ENCODE results near the gene TGIF2. TPM values are rescaled to one million over a fixed set of nuclear protein-coding genes. Genes with fewer than 3 reads are reported as not detected.

The TGIF2 gene
- total and polyA plus RNA-seq, 2 of the 4 experiments (the other 2 are of a cell fraction): 9.7 to 12.7 TPM

DNA sequence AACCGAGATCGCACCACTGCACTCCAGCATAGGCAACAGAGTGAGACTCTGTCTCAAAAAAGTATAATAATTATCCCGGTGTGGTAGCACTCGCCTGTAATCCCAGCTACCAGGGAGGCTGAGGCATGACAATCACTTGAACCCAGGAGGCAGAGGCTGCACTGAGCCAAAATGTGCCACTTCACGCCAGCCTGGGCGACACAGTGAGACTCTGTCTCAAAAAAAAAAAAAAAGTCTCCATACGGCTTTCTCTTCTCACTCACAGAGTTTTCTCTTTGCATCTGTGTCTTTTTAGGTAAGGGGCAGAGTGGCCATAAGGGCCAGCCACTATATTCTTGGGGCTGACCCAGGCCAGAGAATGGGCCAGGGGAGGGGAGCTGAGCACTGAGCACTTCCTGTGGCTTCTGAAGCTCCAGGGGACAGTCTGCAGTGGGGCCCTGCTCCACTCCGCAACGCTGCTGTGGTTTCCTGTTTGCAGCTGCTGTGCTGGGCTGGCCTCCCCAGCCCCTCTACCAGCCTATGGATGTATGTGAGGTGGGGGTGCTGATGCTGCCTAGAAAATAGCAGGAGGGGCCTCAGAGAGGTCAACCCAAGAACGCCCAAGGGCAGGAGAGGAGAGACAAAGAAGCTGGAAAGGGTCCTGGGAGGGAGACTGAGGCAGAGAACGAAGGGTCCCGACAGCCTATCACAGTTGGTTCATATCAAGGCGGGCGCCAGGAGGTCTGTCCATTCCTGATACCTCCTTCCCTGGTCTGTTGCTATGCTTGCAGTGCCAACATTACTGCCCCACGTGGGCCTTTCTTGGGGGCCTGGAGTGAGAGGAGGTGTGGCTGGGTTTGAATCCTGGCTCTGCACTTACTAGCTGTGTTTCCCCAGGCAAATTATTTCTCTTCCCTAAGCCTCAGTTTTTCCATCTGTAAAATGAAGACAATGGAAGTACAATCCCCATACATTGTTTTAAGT is 56.6 kb downstream of the TGIF2 start:
- no peaks in the 10 kb centered on the region for H3K9me1 ChIP-seq (ENCODE audit: insufficient read depth, low read length)
- no peak overlapping the region for H3K18ac ChIP-seq (ENCODE audit: low read depth, low read length)
- H3K4ac ChIP-seq (ENCODE audit: low read depth, low read length): no peak overlapping the region
- H2BK15ac ChIP-seq (ENCODE audit: low read depth, low read length): no peak overlapping the region
- H3K4me1 ChIP-seq (ENCODE audit: control insufficient read depth, insufficient read depth, low read length): no peaks in the 10 kb centered on the region
- H4K91ac ChIP-seq (ENCODE audit: insufficient read depth, low read depth, low read length): no peak overlapping the region
- no peak overlapping the region for H2AFZ ChIP-seq (replicated peaks; ENCODE audit: low read length, poor library complexity)
- no peak overlapping the region for H3K9ac ChIP-seq (ENCODE audit: low read depth, low read length)
- no peak overlapping the region for H3K14ac ChIP-seq (replicated peaks; ENCODE audit: low read depth, low read length)
- no peak overlapping the region for H2BK120ac ChIP-seq (ENCODE audit: low read depth, low read length)
- ATAC-seq (ENCODE audit: low read depth): peak; percentile 11; the same call in 1 of the 2 replicates
- H3K9me3 ChIP-seq (ENCODE audit: control insufficient read depth, insufficient read depth, low read length): no peaks in the 10 kb centered on the region
- dilution Hi-C loops (cut with HindIII; ENCODE audit: low sequenced_read_pairs, unreplicated experiment) (no loop called here), in situ Hi-C loops (cut with MboI; ENCODE audit: low sequenced_read_pairs) (no loop called here), intact Hi-C loops (cut with micrococcal nuclease) (no loop called here)
- no peak overlapping the region for H4K8ac ChIP-seq (ENCODE audit: low read depth in 2 of 2, low read length in 2 of 2)
- no peak overlapping the region for H2BK5ac ChIP-seq (ENCODE audit: low read depth, low read length, poor library complexity, severe bottlenecking)
- 70% methylated on average over 4 of the region's 15 CpGs; no CpG with 5 or more reads in 1 of the 2 experiments for WGBS, 2 experiments (ENCODE audit: extremely low coverage in 2 of 2, insufficient read length in 1 of 2)
- H3K4me3 ChIP-seq (ENCODE audit: insufficient read depth, low read depth, low read length): no peak overlapping the region
- BruUV-seq (replicated peaks): no TSS peak
- H3K36me3 ChIP-seq (ENCODE audit: control insufficient read depth, insufficient read depth, low read length): no peaks in the 10 kb centered on the region
- H3K23ac ChIP-seq (ENCODE audit: low read depth, low read length): no peak overlapping the region
- no peak overlapping the region for H2AK5ac ChIP-seq (ENCODE audit: low read depth, low read length)
- no peaks in the 10 kb centered on the region for H4K20me1 ChIP-seq (ENCODE audit: insufficient read depth, low read length)
- no peak overlapping the region for H3K27ac ChIP-seq (ENCODE audit: insufficient read depth, low read length)
- no peak overlapping the region for H4K5ac ChIP-seq (ENCODE audit: low read depth, low read length)
- no peaks in the 10 kb centered on the region for H3K27me3 ChIP-seq (ENCODE audit: control insufficient read depth, insufficient read depth, low read length)
- ChIA-PET POLR2A (ENCODE audit: unreplicated experiment) (no interaction called here), CTCF (no interaction called here)
- no peak for TF ChIP-seq BHLHE40 (IDR thresholded peaks at IDR 0.05; ENCODE audit: low read depth, low read length)
- TF ChIP-seq RCOR1 (IDR thresholded peaks at IDR 0.05; ENCODE audit: insufficient replicate concordance, low read length): no peak
- no peak for TF ChIP-seq NFE2L2 (IDR thresholded peaks at IDR 0.05; ENCODE audit: low read depth, low read length)
- TF ChIP-seq, protein P1, sequence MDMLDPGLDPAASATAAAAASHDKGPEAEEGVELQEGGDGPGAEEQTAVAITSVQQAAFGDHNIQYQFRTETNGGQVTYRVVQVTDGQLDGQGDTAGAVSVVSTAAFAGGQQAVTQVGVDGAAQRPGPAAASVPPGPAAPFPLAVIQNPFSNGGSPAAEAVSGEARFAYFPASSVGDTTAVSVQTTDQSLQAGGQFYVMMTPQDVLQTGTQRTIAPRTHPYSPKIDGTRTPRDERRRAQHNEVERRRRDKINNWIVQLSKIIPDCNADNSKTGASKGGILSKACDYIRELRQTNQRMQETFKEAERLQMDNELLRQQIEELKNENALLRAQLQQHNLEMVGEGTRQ (IDR thresholded peaks at IDR 0.05; ENCODE audit: low read depth, low read length): no peak
- no peak for TF ChIP-seq MAFK (IDR thresholded peaks at IDR 0.05; ENCODE audit: low read depth, low read length)
- no peak for TF ChIP-seq SMC3 (IDR thresholded peaks at IDR 0.05; ENCODE audit: low read depth, low read length)
- no peak for TF ChIP-seq POLR2A (IDR thresholded peaks at IDR 0.05; ENCODE audit: low read depth, low read length)
- TF ChIP-seq, protein P2, sequence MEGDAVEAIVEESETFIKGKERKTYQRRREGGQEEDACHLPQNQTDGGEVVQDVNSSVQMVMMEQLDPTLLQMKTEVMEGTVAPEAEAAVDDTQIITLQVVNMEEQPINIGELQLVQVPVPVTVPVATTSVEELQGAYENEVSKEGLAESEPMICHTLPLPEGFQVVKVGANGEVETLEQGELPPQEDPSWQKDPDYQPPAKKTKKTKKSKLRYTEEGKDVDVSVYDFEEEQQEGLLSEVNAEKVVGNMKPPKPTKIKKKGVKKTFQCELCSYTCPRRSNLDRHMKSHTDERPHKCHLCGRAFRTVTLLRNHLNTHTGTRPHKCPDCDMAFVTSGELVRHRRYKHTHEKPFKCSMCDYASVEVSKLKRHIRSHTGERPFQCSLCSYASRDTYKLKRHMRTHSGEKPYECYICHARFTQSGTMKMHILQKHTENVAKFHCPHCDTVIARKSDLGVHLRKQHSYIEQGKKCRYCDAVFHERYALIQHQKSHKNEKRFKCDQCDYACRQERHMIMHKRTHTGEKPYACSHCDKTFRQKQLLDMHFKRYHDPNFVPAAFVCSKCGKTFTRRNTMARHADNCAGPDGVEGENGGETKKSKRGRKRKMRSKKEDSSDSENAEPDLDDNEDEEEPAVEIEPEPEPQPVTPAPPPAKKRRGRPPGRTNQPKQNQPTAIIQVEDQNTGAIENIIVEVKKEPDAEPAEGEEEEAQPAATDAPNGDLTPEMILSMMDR (conservative IDR thresholded peaks at IDR 0.05; ENCODE audit: low read depth, low read length): no peak
- no peak for TF ChIP-seq CHD1 (IDR thresholded peaks at IDR 0.05; ENCODE audit: low read depth, low read length)
- TF ChIP-seq FOS (IDR thresholded peaks at IDR 0.05; ENCODE audit: low read depth, low read length): no peak
- TF ChIP-seq MAZ (IDR thresholded peaks at IDR 0.05; ENCODE audit: borderline replicate concordance, low read depth, low read length): no peak
- no peak overlapping the region for H3K56ac ChIP-seq (ENCODE audit: extremely low read depth, insufficient read depth, low read length)
- H3K4me2 ChIP-seq (ENCODE audit: low read depth, low read length): no peak overlapping the region
- H3K79me1 ChIP-seq (ENCODE audit: low read depth in 1 of 2, low read length in 2 of 2): no peaks in the 10 kb centered on the region
- DNase-seq: no peak
- H2BK20ac ChIP-seq (ENCODE audit: low read depth, low read length): no peak overlapping the region
- H2AK9ac ChIP-seq (replicated peaks; ENCODE audit: low read depth, low read length, poor library complexity): no peak overlapping the region

Data from IMR-90 (cell line).